ENCODE measurements around the gene TRIM74.
"Not testable (repeated sequence)": the region's sequence is repeated elsewhere in the genome, so short reads cannot be mapped to it uniquely, and the experiment has no call there.

DNA sequence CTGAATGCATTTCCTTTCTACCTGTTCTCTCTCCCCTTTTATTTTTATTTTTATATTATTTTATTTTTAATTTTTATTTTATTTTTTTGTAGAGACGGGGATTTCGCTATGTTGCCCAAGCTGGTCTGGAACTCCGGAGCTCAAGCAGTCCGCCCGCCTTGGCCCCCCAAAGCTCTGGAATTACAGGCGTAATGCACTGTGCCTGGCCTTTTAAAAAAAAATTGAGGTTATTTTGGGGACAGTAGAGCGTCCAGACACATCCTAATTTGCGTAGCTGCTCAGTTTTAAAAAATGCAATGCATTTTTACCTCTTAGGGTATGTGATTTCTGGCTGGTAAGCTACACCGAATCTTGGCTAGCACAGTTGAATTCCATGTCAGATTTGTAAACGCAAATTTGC, 37.2 kb upstream of the TRIM74 start:
- TF ChIP-seq EZH2phosphoT487 (IDR thresholded peaks at IDR 0.05; ENCODE audit: insufficient read depth, low read depth); EZH2 (IDR thresholded peaks at IDR 0.05; ENCODE audit: insufficient read depth, poor library complexity, severe bottlenecking): not testable (repeated sequence)

Measured in GM23248 (cell line).